HepG2 (cell line): ENCODE data around the gene MSTO1. TPM values are rescaled to one million over a fixed set of nuclear protein-coding genes. Genes with fewer than 3 reads are reported as not detected.

Experiments
- ATAC-seq: fragments of 200-7000 bp; cut with Tn5 transposase; 3 replicates; pipeline ENCODE4 v1.9.1; 2020; ENCODE audit warnings: mild to moderate bottlenecking, moderate library complexity
- BruUV-seq: library from RNA; stranded (reverse); fragments of 400-500 nt; replicated peaks from 2 replicates; lab custom pipeline; 2021; lab: Mats Ljungman, UMichigan
- CTCF ChIA-PET: fragments of 300-600 bp; formaldehyde crosslinking; extraction: SDS; loops from one replicate; lab custom pipeline; 2021; ENCODE audit warnings: low total read pairs, inconsistent platforms, low intra/inter-chr PET ratio; lab: Yijun Ruan, JAX
- POLR2A ChIA-PET: fragments of 350-600 bp; sonication (Branson Sonifier 250); formaldehyde crosslinking; loops from one replicate; lab custom pipeline; 2020; ENCODE audit warnings: antibody characterized with exemption, inconsistent platforms; lab: Yijun Ruan, JAX
- DNase-seq: peaks from one replicate; pipeline ENCODE4 v3.0.0-alpha.2; 2015; ENCODE audit warnings: low spot score
- FAIRE-seq: peaks from 3 replicates; lab custom pipeline; 2011; peaks lifted over from hg19 to GRCh38; lab: Jason Lieb, UNC
- H2AFZ ChIP-seq: one replicate; pipeline ENCODE4 v1.6.1; 2011; ENCODE audit warnings: low read length, inconsistent platforms
- H3K27ac ChIP-seq: fragments of 300-600 bp; 3 replicates; pipeline ENCODE4 v1.8.0; 2011; ENCODE audit warnings: mixed run types, mild to moderate bottlenecking, mixed read lengths, low read length, inconsistent platforms; ENCODE audit not compliant: insufficient read depth; ENCODE audit errors: extremely low read length
- H3K27me3 ChIP-seq, 2 experiments: fragments of 200-600 bp in 1 of 2; 2 replicates in 1 of 2; 3 replicates in 1 of 2; pipeline versions ENCODE4 v1.6.0 to v1.8.0; 2011; ENCODE audit warnings: low read length in 2 of 2, mild to moderate bottlenecking in 2 of 2, moderate library complexity in 2 of 2, inconsistent platforms in 1 of 2; ENCODE audit not compliant: insufficient read depth in 2 of 2, control insufficient read depth in 1 of 2
- H3K36me3 ChIP-seq, 2 experiments: fragments of 200-600 bp in 1 of 2; replicated peaks in 1 of 2; 2 replicates in 1 of 2; 3 replicates in 1 of 2; pipeline versions ENCODE4 v1.5.1 to v1.8.0; 2011; ENCODE audit warnings: low read length in 2 of 2, inconsistent platforms in 1 of 2; ENCODE audit not compliant: insufficient read depth in 2 of 2, control insufficient read depth in 1 of 2
- H3K4me1 ChIP-seq: 2 replicates; pipeline ENCODE4 v1.5.1; 2012; ENCODE audit warnings: low read length, inconsistent platforms; ENCODE audit not compliant: insufficient read depth
- H3K4me2 ChIP-seq: 2 replicates; pipeline ENCODE4 v1.6.0; 2011; ENCODE audit warnings: low read depth, low read length, inconsistent platforms
- H3K4me3 ChIP-seq, 3 experiments: fragments of 200-600 bp in 1 of 3; sonication (generic), shearing (Covaris generic) in 1 of 3; replicated peaks in 1 of 3; 2 replicates each; pipeline ENCODE4 v1.5.1; 2011 to 2016; ENCODE audit warnings: low read length in 3 of 3, inconsistent platforms in 2 of 3, low read depth in 2 of 3, mild to moderate bottlenecking in 2 of 3, control low read depth in 1 of 3, mixed read lengths in 1 of 3; ENCODE audit not compliant: insufficient read depth in 1 of 3
- H3K79me2 ChIP-seq: one replicate; pipeline ENCODE4 v1.6.1; 2011; ENCODE audit warnings: low read length, inconsistent platforms; ENCODE audit not compliant: insufficient read depth
- H3K9ac ChIP-seq: 2 replicates; pipeline ENCODE4 v1.6.0; 2011; ENCODE audit warnings: mild to moderate bottlenecking, low read depth, low read length, inconsistent platforms; ENCODE audit not compliant: insufficient read depth
- H3K9me3 ChIP-seq: 2 replicates; pipeline ENCODE4 v1.5.1; 2012; ENCODE audit warnings: mild to moderate bottlenecking, low read length
- H4K20me1 ChIP-seq: 2 replicates; pipeline ENCODE4 v1.6.0; 2011; ENCODE audit warnings: inconsistent platforms, mild to moderate bottlenecking, low read length, moderate library complexity; ENCODE audit not compliant: insufficient read depth
- ARHGAP35 ChIP-seq: sonication (generic); formaldehyde crosslinking; IDR thresholded peaks from 2 replicates; pipeline ENCODE4 v1.9.0; 2022; ENCODE audit warnings: mild to moderate bottlenecking, inconsistent platforms, moderate library complexity, missing genetic modification reagents, borderline replicate concordance
- CENPBD1 ChIP-seq: sonication (generic); formaldehyde crosslinking; IDR thresholded peaks from 2 replicates; pipeline ENCODE4 v1.8.0; 2022; ENCODE audit warnings: missing genetic modification reagents, low read depth, mild to moderate bottlenecking, borderline replicate concordance
- DZIP1 ChIP-seq: sonication (generic); formaldehyde crosslinking; IDR thresholded peaks from 2 replicates; pipeline ENCODE4 v1.5.0; 2020; ENCODE audit warnings: mild to moderate bottlenecking, missing genetic modification reagents
- GMEB1 ChIP-seq: sonication (generic); formaldehyde crosslinking; IDR thresholded peaks from 2 replicates; pipeline ENCODE4 v1.5.1; 2020; ENCODE audit warnings: missing genetic modification reagents, mild to moderate bottlenecking, borderline replicate concordance
- HNRNPK ChIP-seq: fragments of 200-400 bp; formaldehyde crosslinking; IDR thresholded peaks from 2 replicates; pipeline ENCODE4 v1.6.1; 2018; ENCODE audit warnings: low read length, low read depth, moderate library complexity, mild to moderate bottlenecking; ENCODE audit not compliant: poor library complexity, severe bottlenecking
- KAT2B ChIP-seq: fragments of 150-350 bp; IDR thresholded peaks from 2 replicates; pipeline ENCODE4 v1.6.1; 2014; ENCODE audit warnings: low read depth, low read length, borderline replicate concordance
- KDM4B ChIP-seq: sonication (generic); formaldehyde crosslinking; IDR thresholded peaks from 2 replicates; pipeline ENCODE4 v1.4.0; 2020; ENCODE audit warnings: missing genetic modification reagents
- MAZ ChIP-seq, 2 experiments: sonication (generic) in 1 of 2; formaldehyde crosslinking in 1 of 2; IDR thresholded peaks; 2 replicates each; pipeline versions ENCODE4 v1.5.0 to v1.6.1; 2012 to 2020; ENCODE audit warnings: low read depth in 2 of 2, mild to moderate bottlenecking in 2 of 2, borderline replicate concordance in 1 of 2, improper control_type of control experiment in 1 of 2, low read length in 1 of 2, missing genetic modification reagents in 1 of 2, moderate library complexity in 1 of 2
- SMARCC2 ChIP-seq: fragments of 450-650 bp; IDR thresholded peaks from 2 replicates; pipeline ENCODE4 v1.6.1; 2017; ENCODE audit warnings: antibody characterized with exemption, mild to moderate bottlenecking
- WGBS: methylation state at CpG from one replicate; pipeline ENCODE4 v1.1.6; 2017; ENCODE audit warnings: low lambda C conversion rate; 5-methylcytosine and 5-hydroxymethylcytosine counted together
- in situ Hi-C: cut with HindIII; loops from 2 replicates; pipeline ENCODE4 v1.10.0; 2017; ENCODE audit warnings: low pct_unique_long_range_greater_than_20kb; ENCODE audit not compliant: extremely low pct_ligation_motif_present
- intact Hi-C: fragments of 100-400 bp; cut with micrococcal nuclease; formaldehyde crosslinking; loops from one replicate; pipeline ENCODE4 v1.10.0; 2022; ENCODE audit not compliant: unreplicated experiment
- polyA plus RNA-seq, 8 experiments: library from polyadenylated mRNA; depleted of rRNA in 3 of 8; stranded (reverse) in 7 of 8; unstranded in 1 of 8; fragments of >200 nt; fragmentation: Illumina TruSeq in 4 of 8; extraction: Trizol in 4 of 8; gene quantifications; 2 replicates each; pipeline versions ENCODE4 v1.2.1 to v1.2.3, GENCODE V29; 2011 to 2016; ENCODE audit warnings: low read depth in 4 of 8, missing spikeins in 1 of 8, mixed read lengths in 1 of 8; ENCODE audit not compliant: insufficient read depth in 1 of 8
- total RNA-seq, 5 experiments: library from RNA; depleted of rRNA; stranded (reverse); fragments of >200 nt; fragmentation: Illumina TruSeq; extraction: Trizol; gene quantifications; 2 replicates each; pipeline ENCODE4 v1.2.3, GENCODE V29; 2016; ENCODE audit warnings: low read depth in 1 of 5

Gene MSTO1
- total and polyA plus RNA-seq, 2 of the 13 experiments (the other 11 are each of a cell fraction or from before 2014, with no cell fraction given): 19.1 to 25.3 TPM

GRCh38 chr1:155562581-155563376, 47.2 kb upstream of the MSTO1 start, which contains the start of gene ASH1L:
TSS of gene ASH1L (minus strand) at chr1:155562803. CDS start at chr1:155521519, 41,284 bp downstream.
- intact Hi-C loops (no loop called here), in situ Hi-C loops (no loop called here)
- H3K27me3 ChIP-seq: no peaks in the 10 kb centered on the region; a peak in 1 of 5 replicates
- no peaks in the 10 kb centered on the region for H3K9me3 ChIP-seq
- H3K9ac ChIP-seq: peak within 1 kb of the TSS; percentile 100
- peaks cover 64% of the 10 kb centered on the region for H3K79me2 ChIP-seq
- BruUV-seq: no TSS peak
- peak within 1 kb of the TSS; percentile 89 to 99 (median 97) for H3K4me3 ChIP-seq
- H3K36me3 ChIP-seq: peaks cover 0 to 5% of the 10 kb centered on the region in 2 experiments; a peak in 1 of 5 replicates
- CTCF ChIA-PET: no interaction called here
- no peak for FAIRE-seq
- peak within 1 kb of the TSS; percentile 92 for H2AFZ ChIP-seq
- H3K27ac ChIP-seq: peak within 1 kb of the TSS; percentile 100
- ATAC-seq: peak; percentile 91
- H4K20me1 ChIP-seq: peaks cover 22% of the 10 kb centered on the region
- H3K4me2 ChIP-seq: peak within 1 kb of the TSS; percentile 85
- POLR2A ChIA-PET: interaction anchor here (0.6 to 1.4 kb wide), 10 partner anchors 8 to 938 kb away, joined by 3 to 6 read pairs (median 4); partner anchors contain the start of genes ENTREP3, MEF2D and SCAMP3
- WGBS: under 1% methylated on average over 42 of the region's 87 CpGs
- peaks cover 29% of the 10 kb centered on the region for H3K4me1 ChIP-seq
- peak; percentile 81 for DNase-seq
- peak; percentile 47; the same call in 1 of the 2 replicates for TF ChIP-seq MAZ (IDR thresholded peaks at IDR 0.05; ENCODE audit: borderline replicate concordance, low read depth, low read length)
- peak; percentile 91 for TF ChIP-seq MAZ (CRISPR knock-in tag; IDR thresholded peaks at IDR 0.05; ENCODE audit: low read depth)
- no peak; the same call in 1 of the 2 replicates for TF ChIP-seq CENPBD1
- no peak for TF ChIP-seq SMARCC2
- peak; percentile 8; the same call in 1 of the 2 replicates for TF ChIP-seq GMEB1 (CRISPR knock-in tag)
- peak; percentile 87 for TF ChIP-seq DZIP1 (CRISPR knock-in tag)
- no peak for TF ChIP-seq KAT2B
- TF ChIP-seq ARHGAP35: no peak; the same call in 1 of the 2 replicates
- peak; percentile 99 for TF ChIP-seq HNRNPK
- peak; percentile 47; the same call in 1 of the 2 replicates for TF ChIP-seq KDM4B (CRISPR knock-in tag)
